GM21737 (cell line): ENCODE data around the gene FBLN1.
"Not testable (repeated sequence)": the region's sequence is repeated elsewhere in the genome, so short reads cannot be mapped to it uniquely, and the experiment has no call there.

ENCODE experiments used
- ATAC-seq: cut with Tn5 transposase; IDR thresholded peaks from one replicate; pipeline ENCODE4 v1.9.1; 2021; ENCODE audit warnings: mild to moderate bottlenecking, moderate library complexity; ENCODE audit not compliant: unreplicated experiment

Gene FBLN1

DNA sequence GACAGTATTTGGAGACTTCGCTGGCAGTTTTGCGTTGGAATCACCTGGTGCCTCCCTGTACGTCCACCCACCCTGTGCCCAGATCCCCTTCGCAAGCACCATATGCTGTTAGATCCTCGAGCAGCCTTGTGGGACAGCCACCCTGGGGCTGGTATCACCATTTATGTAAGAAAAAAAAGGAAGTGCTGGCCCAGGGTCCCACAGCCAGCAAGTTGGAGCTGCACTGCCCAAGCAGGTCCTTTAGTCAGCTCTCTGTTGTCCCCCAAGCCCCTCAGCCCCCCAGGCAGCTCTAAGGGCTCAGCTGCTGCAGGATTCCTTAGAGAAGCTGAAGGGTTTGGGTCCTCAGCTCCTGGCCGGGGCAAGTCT, 80.3 kb downstream of the FBLN1 start:
- ATAC-seq, result no peak

- no peak for ATAC-seq
Observed at GRCh38 chr22:45583504-45583903, 80.8 kb downstream of the FBLN1 start.

DNA sequence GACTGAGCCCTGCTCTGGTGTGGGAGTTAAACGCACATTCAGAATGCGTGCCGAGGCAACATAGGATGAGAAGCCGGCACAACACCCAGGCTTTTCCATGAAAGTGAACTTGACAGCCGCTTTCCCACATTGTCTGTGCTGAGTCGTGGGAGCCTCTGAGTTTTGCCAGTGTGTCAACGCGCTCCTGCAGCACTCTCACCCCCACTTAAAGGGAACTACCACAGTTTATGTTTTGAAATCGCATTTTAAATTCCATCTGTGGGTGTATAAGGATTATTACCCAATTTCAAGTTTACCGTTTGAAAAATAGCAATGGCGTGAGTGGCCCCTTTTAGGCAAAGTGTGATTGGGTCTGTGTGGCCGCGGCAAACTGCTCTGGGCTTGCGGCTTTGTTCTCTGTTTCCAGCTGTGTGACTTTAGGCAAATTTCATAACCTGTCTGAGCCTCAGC, 81.5 kb downstream of the FBLN1 start:
- ATAC-seq, result no peak

GRCh38 chr22:45584621-45585436, 82.1 kb downstream of the FBLN1 start:
- ATAC-seq, result no peak

- no peak for ATAC-seq
Observed at GRCh38 chr22:45585437-45585755, 82.7 kb downstream of the FBLN1 start.

- no peak for ATAC-seq
Observed at GRCh38 chr22:45585946-45586540, 83.4 kb downstream of the FBLN1 start.

DNA sequence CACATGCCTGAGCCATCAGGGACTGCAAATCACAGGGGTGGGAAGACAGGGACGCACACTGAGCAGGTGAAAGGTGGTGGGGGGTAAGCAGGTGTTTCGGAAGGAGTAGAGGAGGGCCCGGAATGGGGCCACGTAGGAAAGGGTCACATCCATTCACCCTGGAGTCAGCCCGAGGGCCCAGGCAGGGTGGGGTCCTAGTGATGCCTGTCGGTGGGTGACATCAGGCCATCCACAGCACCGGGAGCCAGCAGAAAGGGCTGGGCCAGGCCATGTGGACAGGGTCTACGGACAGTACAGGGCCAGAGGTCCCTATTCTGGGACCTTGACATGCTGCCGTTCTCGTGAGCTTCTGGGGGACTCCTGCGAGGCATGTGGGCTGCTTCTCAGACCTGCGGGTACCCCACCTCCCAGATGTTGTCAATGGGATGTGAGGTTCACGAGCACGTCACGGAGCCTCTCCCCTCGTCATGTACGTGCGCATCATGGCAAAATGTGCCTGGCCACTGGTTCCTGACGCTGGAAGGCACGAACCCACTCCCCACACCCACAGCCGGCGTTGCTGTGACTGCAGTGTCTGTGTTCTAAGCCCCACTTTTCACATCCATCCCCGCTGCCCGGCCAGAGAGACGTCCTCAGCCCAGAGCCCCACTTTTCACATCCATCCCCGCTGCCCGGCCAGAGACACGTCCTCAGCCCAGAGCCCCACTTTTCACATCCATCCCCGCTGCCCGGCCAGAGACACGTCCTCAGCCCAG, 84.1 kb downstream of the FBLN1 start:
- no peak for ATAC-seq

DNA sequence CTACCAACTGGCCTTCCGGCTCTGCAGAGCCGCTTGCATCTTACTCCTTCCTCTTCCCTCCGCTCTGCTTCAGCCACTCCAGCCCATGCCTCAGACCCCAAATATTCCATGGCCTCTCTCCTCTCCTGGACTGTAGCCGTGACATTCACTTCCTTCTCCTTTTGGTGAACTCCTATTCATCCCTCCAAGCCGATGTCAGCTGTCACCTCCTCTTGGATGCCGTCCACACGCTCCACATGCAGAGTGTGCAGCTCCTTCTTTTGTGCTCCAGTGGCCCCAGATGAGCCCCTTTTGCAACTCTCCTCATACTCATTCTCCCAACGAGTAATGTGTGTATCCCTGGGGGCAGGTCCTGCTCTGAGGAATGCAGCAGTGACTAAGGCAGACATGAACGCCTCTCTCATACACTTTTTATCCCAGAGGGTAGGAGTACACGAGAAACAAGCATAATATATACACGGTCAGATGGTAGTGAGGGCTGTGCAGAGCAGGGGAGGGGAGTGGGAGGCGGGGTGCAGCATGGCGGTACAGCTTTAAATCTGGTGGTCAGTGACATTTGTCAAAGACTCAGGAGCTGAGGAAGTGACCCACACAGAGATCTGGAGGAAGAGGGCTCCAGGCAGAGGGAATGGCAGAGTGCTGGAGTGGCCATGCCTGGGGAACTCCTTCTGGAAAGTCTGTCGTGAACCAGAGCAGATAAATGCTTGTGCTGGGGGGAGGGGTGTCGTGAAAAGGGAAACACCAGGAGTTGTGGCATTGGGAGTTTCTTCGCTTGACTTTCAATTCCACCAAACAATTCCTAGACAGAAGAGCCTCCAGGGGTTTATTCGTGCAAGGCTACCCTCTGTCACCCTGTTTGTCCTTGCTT, 85.2 kb downstream of the FBLN1 start:
- no peak for ATAC-seq

DNA sequence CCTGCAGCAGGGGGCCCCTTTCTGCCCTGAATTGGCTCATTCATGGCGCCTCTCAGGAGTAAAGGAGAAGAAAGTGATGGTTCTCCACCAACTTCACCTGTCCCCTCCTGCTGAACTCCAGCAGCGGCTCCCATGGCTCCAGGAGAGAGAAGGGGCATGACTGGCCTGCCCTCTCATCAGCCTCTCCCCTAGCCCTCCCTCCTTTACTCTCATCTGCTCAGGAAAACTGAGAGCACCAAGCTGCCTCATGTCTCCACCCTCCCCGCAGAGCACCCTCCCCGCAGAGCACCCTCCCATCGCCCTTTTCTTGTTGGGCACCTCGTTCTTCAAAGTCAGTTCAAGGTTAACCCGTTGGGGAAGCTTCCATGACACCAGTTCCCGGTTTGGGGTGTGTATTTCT, 86.9 kb downstream of the FBLN1 start:
- no peak for ATAC-seq

DNA sequence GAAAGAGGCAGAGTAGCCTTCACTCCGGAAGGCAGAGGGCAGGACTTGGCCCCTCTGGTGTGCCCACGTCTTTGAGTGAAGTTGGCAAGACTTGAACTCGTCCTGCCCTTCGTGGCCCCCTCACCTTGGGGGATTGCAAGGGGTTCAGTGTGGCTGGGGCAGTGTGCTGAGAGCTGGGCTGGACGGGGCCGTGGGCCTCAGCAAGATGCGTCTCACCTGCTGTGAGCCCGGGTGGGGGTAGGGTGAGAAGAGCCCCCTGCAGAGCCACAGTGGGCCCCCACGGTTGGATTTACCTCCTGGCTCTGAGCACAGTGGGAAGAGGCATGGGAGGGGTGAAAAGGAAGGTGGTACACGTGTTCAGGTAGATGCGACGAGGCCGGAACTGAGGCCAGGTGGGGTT, 87.6 kb downstream of the FBLN1 start:
- ATAC-seq, result no peak

DNA sequence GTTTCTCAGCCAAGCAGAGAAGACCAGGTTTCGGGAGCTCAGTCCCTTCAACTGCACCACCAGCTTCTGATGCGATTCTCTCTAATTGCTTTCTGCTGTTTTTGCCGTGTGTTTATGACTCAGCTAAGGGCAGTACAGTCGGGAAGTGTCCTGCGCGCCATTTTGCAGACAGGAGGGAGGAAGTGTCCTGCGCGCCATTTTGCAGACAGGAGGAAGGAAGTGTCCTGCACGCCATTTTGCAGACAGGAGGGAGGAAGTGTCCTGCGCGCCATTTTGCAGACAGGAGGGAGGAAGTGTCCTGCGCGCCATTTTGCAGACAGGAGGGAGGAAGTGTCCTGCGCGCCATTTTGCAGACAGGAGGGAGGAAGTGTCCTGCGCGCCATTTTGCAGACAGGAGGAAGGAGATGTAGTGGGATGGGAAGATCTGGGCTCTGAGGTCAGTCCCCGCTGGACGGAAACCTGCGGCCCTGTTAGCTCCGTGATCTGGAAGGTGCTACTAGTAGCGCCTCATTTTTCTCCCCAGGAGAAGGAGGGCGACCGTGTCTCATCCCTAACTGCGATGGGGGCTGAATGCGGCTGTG, 89.0 kb downstream of the FBLN1 start:
- ATAC-seq, result not testable (repeated sequence)

DNA sequence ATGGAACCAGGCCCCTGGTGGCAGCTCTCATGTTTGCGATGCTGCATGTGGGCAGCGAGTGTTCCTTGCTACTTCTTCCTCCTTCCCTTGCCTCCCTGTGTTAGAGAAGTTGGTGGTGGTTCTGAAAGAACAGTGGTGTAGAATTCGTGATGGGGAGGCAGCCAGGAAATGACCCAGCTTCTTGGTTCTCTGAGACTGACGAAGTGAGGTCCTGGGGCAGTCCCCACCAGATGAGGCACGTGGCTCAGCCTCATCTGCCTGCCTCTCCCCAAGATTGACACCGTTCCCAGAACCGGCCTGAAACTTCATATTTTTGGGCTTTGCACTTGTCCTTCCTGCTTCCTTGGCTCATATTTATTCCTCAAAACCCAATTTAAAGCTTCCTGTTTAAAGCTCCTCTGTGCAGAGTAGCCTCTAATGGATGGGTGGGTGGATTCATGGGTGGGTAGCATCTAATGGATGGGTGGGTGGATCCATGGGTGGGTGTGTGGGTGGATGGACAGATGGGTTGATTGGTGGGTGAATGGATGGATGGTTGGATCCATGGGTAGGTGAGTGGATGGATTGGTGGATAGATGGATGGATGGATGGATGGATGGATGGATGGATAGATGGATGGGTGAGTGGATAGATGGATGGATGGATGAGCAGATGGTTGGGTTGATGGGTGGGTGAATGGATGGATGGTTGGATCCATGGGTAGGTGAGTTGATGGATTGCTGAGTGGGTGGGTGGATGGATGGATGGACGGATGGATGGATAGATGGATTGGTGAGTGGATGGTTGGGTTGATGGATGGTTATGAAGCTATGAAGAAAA, 91.6 kb downstream of the FBLN1 start:
- no peak for ATAC-seq

- ATAC-seq, result no peak
Observed at GRCh38 chr22:45597460-45598192, 94.9 kb downstream of the FBLN1 start.

GRCh38 chr22:45598596-45599217, 96.0 kb downstream of the FBLN1 start:
- no peak for ATAC-seq

DNA sequence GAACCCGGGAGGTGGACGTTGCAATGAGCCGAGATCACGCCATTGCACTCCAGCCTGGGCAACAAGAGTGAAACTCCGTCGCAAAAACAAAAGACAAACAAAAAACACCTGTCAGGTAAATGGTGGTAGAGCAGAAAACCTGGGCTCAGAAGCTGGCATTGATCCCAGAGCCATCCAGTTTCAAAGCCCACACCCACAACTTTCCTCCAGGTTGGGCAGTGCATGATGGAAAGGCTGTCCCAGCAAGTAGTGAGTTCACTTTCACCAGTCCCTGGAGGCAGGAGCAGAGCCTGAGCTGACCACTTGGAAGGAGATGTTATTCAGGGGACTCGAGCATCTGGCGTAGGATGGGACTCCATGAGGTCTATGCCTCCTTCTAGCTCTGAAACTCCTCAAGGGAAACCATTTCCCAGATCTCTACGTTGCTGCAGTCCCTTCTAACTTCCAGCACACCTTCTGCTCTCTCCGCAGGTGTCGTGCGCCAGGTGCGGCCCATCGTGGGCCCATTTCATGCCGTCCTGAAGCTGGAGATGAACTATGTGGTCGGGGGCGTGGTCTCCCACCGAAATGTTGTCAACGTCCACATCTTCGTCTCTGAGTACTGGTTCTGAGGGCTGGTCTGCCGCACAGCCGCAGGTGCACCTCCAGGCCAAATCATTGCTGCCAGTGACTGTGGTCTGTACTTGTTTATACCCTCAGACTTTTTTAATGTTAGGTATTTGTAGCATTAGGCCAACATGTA, 97.3 kb downstream of the FBLN1 start:
- no peak for ATAC-seq

DNA sequence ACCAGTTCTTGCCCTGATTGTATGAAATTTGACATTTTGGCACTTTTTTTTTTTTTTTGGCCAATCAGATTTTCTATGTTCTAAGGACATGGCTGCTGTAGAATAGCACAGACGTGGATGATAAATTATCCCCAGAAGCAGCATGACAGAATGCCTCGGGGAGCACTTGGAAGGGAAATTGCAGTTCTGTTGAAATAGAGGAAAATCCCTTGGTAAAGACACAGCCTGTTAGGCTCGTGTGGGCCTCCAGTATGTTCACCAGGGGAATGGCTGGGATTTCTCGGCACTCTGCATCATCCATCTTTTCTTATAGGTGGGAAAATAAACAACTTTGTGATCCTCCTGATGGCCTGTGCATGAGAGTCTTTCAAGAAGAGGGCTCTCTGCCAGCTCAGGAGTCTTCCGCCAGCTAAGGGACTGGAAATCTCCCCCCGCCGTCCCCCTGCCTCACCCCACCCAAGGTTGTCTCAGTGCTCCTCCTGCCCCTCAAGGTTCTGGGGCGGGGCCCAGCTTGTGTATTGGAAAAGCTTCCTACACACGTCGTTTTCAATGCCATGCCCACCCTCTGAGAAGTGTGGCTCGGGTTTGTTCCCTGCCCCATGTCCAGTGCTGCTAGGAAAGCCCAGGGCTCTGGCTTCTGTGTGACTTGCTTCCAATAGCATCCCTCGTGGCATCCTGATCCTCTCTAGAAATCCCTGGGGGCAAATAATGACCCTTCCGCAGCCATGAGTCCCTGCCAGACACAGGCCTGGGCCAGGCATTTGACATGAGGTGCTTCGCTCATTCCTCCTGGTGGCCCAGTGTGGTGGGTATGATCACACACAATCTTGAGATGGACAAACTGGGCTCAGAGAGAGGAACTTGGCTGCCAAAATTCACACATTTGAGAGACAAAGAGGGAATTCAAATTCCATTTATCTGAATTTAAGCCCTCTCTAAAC, 98.4 kb downstream of the FBLN1 start:
- no peak for ATAC-seq
